ENCODE measurements around the gene TMCC2. TPM values are rescaled to one million over a fixed set of nuclear protein-coding genes. Genes with fewer than 3 reads are reported as not detected.

Gene TMCC2
- polyA plus RNA-seq, 3 donors, result 0.16 to 0.27 TPM; not detected in 1

- H3K9me3 ChIP-seq (replicated peaks in 1 of 2; ENCODE audit: control insufficient read depth in 1 of 2, insufficient read depth in 1 of 2, low read length in 2 of 2), result no peaks in the 10 kb centered on the region
- H2AFZ ChIP-seq (ENCODE audit: insufficient read depth, low read depth, low read length, poor library complexity, severe bottlenecking), result no peak overlapping the region
- H3K4me1 Mint-ChIP-seq, result peaks cover 86% of the 10 kb centered on the region
- intact Hi-C loops (cut with micrococcal nuclease), result no loop called here
- H3K79me2 ChIP-seq (ENCODE audit: insufficient read depth, low read length), result peaks cover 96% of the 10 kb centered on the region
- peaks cover 87 to 92% of the 10 kb centered on the region in 2 donors for H3K4me1 ChIP-seq (ENCODE audit: control insufficient read depth in 1 of 2, insufficient read depth in 2 of 2, low read length in 2 of 2)
- peak overlapping the region; percentile 22 for H3K9ac ChIP-seq (ENCODE audit: insufficient read depth, low read length, poor library complexity, severe bottlenecking)
- peak overlapping the region in 1 of 3 experiments; percentile 93 for H3K4me3 ChIP-seq (replicated peaks in 1 of 3; ENCODE audit: low read depth in 2 of 3, low read length in 3 of 3)
- H3K4me2 ChIP-seq (replicated peaks; ENCODE audit: extremely low read depth, low read length, poor library complexity, severe bottlenecking), result peak overlapping the region; percentile 94
- TF ChIP-seq CTCF (IDR thresholded peaks at IDR 0.05), result no peak
- peaks cover 32 to 38% of the 10 kb centered on the region in 2 donors for H3K36me3 Mint-ChIP-seq
- peak overlapping the region; percentile 53 to 91 for H3K4me3 Mint-ChIP-seq
- H3K27ac ChIP-seq (ENCODE audit: low read depth in 1 of 2, low read length in 2 of 2), result peak overlapping the region in 1 of 2 donors; percentile 64
- H3K9me3 Mint-ChIP-seq, result peaks cover 0 to 5% (median 0%) of the 10 kb centered on the region in 7 donors
- peaks cover 75% of the 10 kb centered on the region for H4K20me1 ChIP-seq (ENCODE audit: insufficient read depth, low read length)
- no peaks in the 10 kb centered on the region for H3K36me3 ChIP-seq (replicated peaks in 1 of 2; ENCODE audit: control insufficient read depth in 1 of 2, insufficient read depth in 2 of 2, low read length in 2 of 2)
- 27% methylated on average over 3 of the region's 7 CpGs for WGBS (ENCODE audit: insufficient coverage)
- H3K27ac Mint-ChIP-seq, result peak overlapping the region in 5 of 7 donors; percentile 30 to 89 (median 75)
- H3K27me3 ChIP-seq (ENCODE audit: control insufficient read depth in 2 of 2, insufficient read depth in 2 of 2, low read length in 2 of 2), result no peaks in the 10 kb centered on the region
- no peak for DNase-seq
- peaks cover 0 to 2% (median 0%) of the 10 kb centered on the region in 3 donors for H3K27me3 Mint-ChIP-seq (ENCODE audit: low read depth in 3 of 3)
Measured at GRCh38 chr1:205317311-205317917, 89.7 kb downstream of the TMCC2 start.

DNA sequence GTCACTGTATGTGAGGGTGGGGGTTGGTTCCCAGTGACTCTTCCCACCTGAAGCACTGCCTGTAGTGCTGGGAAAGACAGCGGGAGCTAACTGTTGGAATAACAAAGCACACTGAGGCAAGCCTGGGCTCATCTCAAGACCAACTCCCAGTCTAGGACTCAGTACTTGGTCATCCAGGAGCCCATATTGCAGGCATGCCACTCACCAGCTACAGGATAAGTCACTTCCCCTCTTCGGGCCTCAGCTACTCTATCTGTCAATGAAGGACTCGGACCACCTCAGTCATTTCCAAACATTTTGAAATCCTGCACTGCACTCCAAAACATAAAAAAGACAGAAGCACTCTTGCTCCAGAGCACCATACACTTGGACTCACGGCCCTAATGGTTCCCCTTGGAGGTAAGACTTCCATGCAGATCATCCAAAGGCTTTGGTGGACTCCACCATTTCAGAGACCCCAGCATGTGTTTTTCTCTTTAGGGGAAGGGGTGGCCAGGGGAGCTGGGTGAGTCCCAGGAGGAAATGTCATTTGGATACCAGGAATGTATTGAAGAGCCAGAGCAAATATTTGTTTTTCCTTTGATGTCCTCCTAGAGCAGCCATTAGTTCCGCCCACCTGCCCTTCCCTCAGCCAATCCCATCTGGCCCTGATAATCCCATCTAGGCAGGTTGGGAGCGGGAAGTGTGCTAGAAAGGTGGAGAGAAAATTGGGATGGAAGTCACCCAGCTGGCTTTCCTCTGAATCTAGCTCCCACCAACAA lies 90.7 kb downstream of the TMCC2 start:
- H3K9me3 Mint-ChIP-seq, result peaks cover 0 to 5% (median 0%) of the 10 kb centered on the region in 7 donors

More for the DNA sequence above, 90.7 kb downstream of the TMCC2 start:
- peaks cover 86% of the 10 kb centered on the region for H3K79me2 ChIP-seq (ENCODE audit: insufficient read depth, low read length)
- no peaks in the 10 kb centered on the region for H3K36me3 ChIP-seq (replicated peaks in 1 of 2; ENCODE audit: control insufficient read depth in 1 of 2, insufficient read depth in 2 of 2, low read length in 2 of 2)
- peak; percentile 15 to 59 (median 52) for DNase-seq
- H3K4me2 ChIP-seq (replicated peaks; ENCODE audit: extremely low read depth, low read length, poor library complexity, severe bottlenecking), result peak overlapping the region; percentile 94
- Mint-ChIP-seq H3K27me3 (ENCODE audit: low read depth in 3 of 3) (peaks cover 0 to 3% (median 2%) of the 10 kb centered on the region in 3 donors), H3K27ac (peak overlapping the region; percentile 83 to 96 (median 94)), H3K36me3 (peaks cover 29 to 30% of the 10 kb centered on the region in 2 donors), H3K4me3 (peak overlapping the region; percentile 91 to 98), H3K4me1 (peaks cover 76% of the 10 kb centered on the region)
- peak overlapping the region; percentile 93 to 96 (median 95) for H3K4me3 ChIP-seq (replicated peaks in 1 of 3; ENCODE audit: low read depth in 2 of 3, low read length in 3 of 3)
- WGBS (ENCODE audit: insufficient coverage), result 56% methylated on average over 4 of the region's 6 CpGs
- intact Hi-C loops (cut with micrococcal nuclease), result loop anchor here in 1 of 2 donors (2.0 kb wide), 1 partner anchor 34 kb away; no protein-coding TSS in a partner anchor
- H3K9ac ChIP-seq (ENCODE audit: insufficient read depth, low read length, poor library complexity, severe bottlenecking), result no peak overlapping the region
- peaks cover 77 to 82% of the 10 kb centered on the region in 2 donors for H3K4me1 ChIP-seq (ENCODE audit: control insufficient read depth in 1 of 2, insufficient read depth in 2 of 2, low read length in 2 of 2)
- H2AFZ ChIP-seq (ENCODE audit: insufficient read depth, low read depth, low read length, poor library complexity, severe bottlenecking), result no peak overlapping the region
- no peaks in the 10 kb centered on the region for H3K27me3 ChIP-seq (ENCODE audit: control insufficient read depth in 2 of 2, insufficient read depth in 2 of 2, low read length in 2 of 2)
- no peak for TF ChIP-seq CTCF (IDR thresholded peaks at IDR 0.05)
- H3K9me3 ChIP-seq (replicated peaks in 1 of 2; ENCODE audit: control insufficient read depth in 1 of 2, insufficient read depth in 1 of 2, low read length in 2 of 2), result no peaks in the 10 kb centered on the region
- peak overlapping the region; percentile 63 to 88 for H3K27ac ChIP-seq (ENCODE audit: low read depth in 1 of 2, low read length in 2 of 2)
- H4K20me1 ChIP-seq (ENCODE audit: insufficient read depth, low read length), result peaks cover 75% of the 10 kb centered on the region
